ENCODE data around the gene ZDHHC17. TPM values are rescaled to one million over a fixed set of nuclear protein-coding genes. Genes with fewer than 3 reads are reported as not detected.

Gene ZDHHC17
- total RNA-seq, 1 donor from 2014 or later = 26.9 TPM

Other genes with a start within 250 kb of the ZDHHC17 start
- gene OSBPL8, start 204.3 kb upstream of the ZDHHC17 start, total RNA-seq = 108 and 118 TPM in 2 replicates
- gene CSRP2, start 114.9 kb downstream of the ZDHHC17 start, total RNA-seq = 0.11 and 0.18 TPM in 2 replicates